ENCODE results near the gene CHRD. TPM values are rescaled to one million over a fixed set of nuclear protein-coding genes. Genes with fewer than 3 reads are reported as not detected.
A peak's percentile ranks its signal among the peaks of the same experiment; 100 is the strongest.

Gene CHRD
- total RNA-seq, 1 donor from 2014 or later: 7.0 TPM

GRCh38 chr3:184359610-184360009 is 20.2 kb upstream of the CHRD start:
- no peak for DNase-seq (ENCODE audit: low spot score)
- intact Hi-C loops (cut with DNase I): loop anchor here (5.0 kb wide), 1 partner anchor 358 kb away; no protein-coding TSS in a partner anchor

DNA sequence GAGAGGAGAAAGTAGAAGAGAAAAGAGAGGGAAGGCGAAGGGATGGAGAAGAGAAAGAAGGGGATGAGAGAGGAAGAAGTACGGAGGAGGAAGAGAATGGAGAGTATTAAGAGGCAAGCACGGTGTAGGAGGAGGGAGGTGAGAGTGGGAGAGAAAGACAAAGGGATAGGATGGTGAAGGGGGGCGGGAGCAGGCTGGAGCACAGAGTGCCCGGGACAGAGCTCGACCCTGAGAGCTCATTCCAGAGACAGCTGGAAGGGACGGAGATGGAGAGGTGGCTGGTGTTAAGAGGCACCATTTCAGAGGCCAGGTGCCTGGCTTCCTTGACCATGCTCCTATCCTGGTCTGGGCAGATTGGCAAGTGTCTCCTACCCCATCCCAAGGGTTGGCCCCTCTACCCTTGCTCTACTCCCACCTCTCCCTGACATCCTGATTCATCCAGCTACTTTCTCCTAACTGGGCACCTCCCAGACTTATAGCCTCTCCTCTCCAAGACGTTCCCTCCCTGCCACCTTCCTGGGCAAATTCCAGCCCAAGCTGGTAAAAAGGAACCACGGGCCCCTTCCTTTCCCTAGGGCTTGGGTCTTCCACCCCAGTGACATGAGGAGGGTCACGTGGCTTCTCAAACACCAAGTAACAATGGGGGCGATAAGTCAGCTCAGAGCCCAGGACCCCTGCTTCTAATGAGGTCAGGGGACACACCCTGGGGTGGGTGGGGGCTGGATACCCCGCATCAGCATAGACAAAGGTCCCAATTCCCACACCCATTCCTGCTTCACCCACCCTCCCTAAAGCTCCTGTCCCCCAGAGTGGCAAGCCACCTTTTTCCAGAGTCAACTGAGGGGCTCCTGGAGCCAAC is 19.6 kb upstream of the CHRD start:
- DNase-seq (ENCODE audit: low spot score): no peak
- intact Hi-C loops (cut with DNase I): loop anchor here (5.0 kb wide), 1 partner anchor 357 kb away; no protein-coding TSS in a partner anchor

DNA sequence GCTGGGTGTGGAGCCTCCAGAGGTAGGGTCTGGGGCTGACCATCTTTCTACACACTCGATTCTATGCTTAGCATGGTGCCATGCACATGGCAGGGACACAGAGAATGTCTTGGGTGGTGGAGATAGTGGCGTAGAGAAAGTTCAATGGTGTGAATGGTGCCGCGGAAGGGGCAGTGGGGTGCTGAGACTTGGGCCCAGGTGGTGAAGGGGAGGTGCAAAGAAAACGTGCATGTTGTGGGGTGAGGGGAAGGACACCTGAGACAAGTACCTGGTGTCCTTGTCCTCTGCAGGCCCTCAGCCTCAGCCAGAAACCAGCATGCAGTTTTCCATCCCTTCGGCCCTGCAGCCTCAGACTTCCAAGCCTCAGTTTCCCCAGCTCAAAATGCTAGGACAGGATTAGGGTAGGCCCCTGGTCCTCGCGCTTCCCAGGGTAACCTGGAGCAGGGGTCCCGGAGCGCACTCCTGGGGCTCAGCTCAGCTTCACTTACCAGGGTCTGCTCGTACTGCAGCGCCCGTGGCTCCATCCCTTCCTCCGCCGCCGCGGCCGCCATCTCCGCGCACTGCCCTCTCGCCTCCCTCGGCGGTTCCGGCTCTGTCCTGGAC is 18.8 kb upstream of the CHRD start:
- no peak for DNase-seq (ENCODE audit: low spot score)
- intact Hi-C loops (cut with DNase I): loop anchor here (5.0 kb wide), 1 partner anchor 356 kb away; no protein-coding TSS in a partner anchor

GRCh38 chr3:184361532-184361931 is 18.3 kb upstream of the CHRD start, which contains the start of the genes CLCN2 and POLR2H:
TSS of gene CLCN2 (minus strand) at chr3:184361605. CDS start at chr3:184361479, 126 bp downstream.
TSS of gene POLR2H (plus strand) at chr3:184361710. CDS start at chr3:184363493, 1,783 bp downstream.
- DNase-seq (ENCODE audit: low spot score): no peak

GRCh38 chr3:184361932-184362667 is 17.8 kb upstream of the CHRD start:
- intact Hi-C loops (cut with DNase I): loop anchor here (2.0 to 5.0 kb wide), 3 partner anchors 25 to 355 kb away; partner anchors contain the start of genes EIF4G1 and FAM131A
- DNase-seq (ENCODE audit: low spot score): no peak

More at GRCh38 chr3:184361532-184361931, 18.3 kb upstream of the CHRD start, which contains the start of the genes CLCN2 and POLR2H:
- intact Hi-C loops (cut with DNase I): loop anchor here (5.0 kb wide), 1 partner anchor 356 kb away; no protein-coding TSS in a partner anchor

- peak; percentile 97 for DNase-seq (ENCODE audit: low spot score)
- intact Hi-C loops (cut with DNase I): loop anchor here (2.0 to 5.0 kb wide), 3 partner anchors 26 to 354 kb away; partner anchors contain the start of genes EIF4G1 and FAM131A
Measured at GRCh38 chr3:184362668-184363546, 16.9 kb upstream of the CHRD start.

- intact Hi-C loops (cut with DNase I): no loop called here
- no peak for DNase-seq (ENCODE audit: low spot score)
Measured at GRCh38 chr3:184366619-184367289, 13.1 kb upstream of the CHRD start.

DNA sequence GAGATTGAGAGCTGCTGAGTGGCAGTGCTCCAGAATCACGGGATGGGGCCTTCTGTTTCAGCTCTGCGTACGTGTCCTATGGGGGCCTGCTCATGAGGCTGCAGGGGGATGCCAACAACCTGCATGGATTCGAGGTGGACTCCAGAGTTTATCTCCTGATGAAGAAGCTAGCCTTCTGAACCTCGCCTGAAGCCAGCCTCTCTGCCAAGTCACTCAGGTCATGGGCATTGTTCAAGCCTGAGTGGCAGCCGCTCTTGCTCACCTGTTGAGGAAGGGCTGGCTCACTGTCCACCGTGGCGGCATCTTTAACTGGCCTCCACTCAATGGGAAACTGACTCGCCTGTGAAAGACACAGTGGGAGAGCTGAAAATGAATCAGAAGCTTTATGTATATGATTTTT is 11.7 kb upstream of the CHRD start:
- no peak for DNase-seq (ENCODE audit: low spot score)
- intact Hi-C loops (cut with DNase I): no loop called here

GRCh38 chr3:184368586-184369183 is 11.2 kb upstream of the CHRD start:
- intact Hi-C loops (cut with DNase I): no loop called here
- no peak for DNase-seq (ENCODE audit: low spot score)

DNA sequence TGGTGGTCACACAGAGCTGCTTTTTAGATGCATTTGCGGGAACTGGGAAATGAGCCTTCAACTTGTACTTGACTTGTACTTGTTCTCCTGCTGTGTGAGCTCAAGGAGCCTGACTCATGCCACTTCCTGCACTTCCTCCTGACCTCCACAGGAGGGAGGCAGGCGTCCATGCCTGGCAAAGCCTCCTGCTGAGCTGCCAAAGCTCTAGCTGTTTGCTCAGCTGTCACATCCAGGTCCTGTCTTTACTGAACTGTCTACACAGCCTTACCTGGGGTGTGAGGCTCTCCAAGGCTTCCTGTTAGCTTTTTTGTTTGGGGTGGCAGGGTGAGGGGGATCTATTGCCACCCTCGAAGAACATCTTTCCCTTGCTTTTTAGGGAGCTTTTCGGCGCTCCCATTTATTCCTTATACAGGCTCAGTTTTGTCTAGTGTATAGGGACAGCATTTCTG is 8.3 kb upstream of the CHRD start:
- DNase-seq (ENCODE audit: low spot score): no peak
- intact Hi-C loops (cut with DNase I): loop anchor here (1.0 to 5.0 kb wide), 5 partner anchors 46 to 406 kb away; no protein-coding TSS in a partner anchor

- no peak for DNase-seq (ENCODE audit: low spot score)
- intact Hi-C loops (cut with DNase I): loop anchor here (5.0 kb wide), 3 partner anchors 45 to 405 kb away; no protein-coding TSS in a partner anchor
Measured at GRCh38 chr3:184372296-184372821, 7.5 kb upstream of the CHRD start.

- no peak for DNase-seq (ENCODE audit: low spot score)
- intact Hi-C loops (cut with DNase I): loop anchor here (5.0 kb wide), 3 partner anchors 44 to 404 kb away; no protein-coding TSS in a partner anchor
Measured at GRCh38 chr3:184372911-184373310, 6.9 kb upstream of the CHRD start.

- intact Hi-C loops (cut with DNase I): loop anchor here (5.0 kb wide), 3 partner anchors 44 to 404 kb away; no protein-coding TSS in a partner anchor
- no peak for DNase-seq (ENCODE audit: low spot score)
Measured at GRCh38 chr3:184373422-184373821, 6.4 kb upstream of the CHRD start.

DNA sequence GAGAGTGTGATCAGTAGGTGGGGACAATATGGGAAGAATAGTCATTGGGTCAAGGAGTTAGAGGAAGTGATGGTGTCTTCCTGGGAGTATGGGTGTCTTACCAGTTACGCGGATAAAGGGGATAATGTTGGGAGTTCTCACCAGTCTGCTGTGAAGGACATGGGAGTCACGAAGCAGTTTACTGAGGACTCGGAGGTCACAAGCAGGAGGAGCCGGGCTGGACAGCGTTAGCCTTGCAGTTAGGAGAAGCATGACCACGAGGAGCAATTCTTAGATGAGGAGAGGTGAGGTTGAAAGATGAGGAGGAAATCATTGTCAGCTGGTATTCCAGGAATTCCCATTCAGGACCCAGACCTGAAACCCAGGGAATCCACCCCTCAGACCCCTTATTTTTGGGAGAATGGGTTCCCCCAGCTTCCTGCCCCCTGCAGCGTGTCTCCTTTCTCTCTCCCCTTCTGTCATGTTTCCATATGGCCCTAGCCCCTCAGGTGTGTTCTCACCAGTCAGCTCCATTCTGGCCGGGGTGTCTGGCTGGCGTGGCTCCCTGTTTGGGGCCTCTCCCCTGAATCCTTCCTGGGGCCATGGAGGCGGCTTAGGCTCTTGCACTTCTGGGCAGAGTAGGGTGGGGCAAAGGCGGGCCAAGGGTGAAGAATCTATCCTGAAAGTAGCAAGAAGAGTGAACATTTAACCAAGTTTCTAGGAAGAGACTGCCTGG is 4.0 kb upstream of the CHRD start:
- intact Hi-C loops (cut with DNase I): no loop called here
- no peak for DNase-seq (ENCODE audit: low spot score)

DNA sequence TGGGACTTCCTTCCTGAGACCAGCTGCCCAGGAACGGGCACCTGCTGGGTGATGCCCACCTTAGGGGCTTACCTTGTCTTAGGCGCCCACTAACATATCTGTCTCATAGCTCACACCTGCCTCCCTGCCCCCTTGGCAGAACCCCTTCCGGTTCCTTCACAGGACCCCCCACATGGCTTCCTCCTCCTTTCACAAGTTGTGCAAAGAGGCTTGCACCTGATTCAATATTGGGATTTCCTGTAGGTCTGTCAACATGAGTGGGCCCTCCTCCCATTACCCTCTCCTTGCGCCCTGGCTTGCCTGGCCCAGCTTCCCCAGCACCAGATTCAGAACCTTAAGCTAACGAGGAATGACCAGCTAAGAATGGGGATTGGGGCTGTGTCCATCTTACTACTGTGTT is 2.5 kb upstream of the CHRD start:
- intact Hi-C loops (cut with DNase I): no loop called here
- DNase-seq (ENCODE audit: low spot score): no peak

GRCh38 chr3:184377882-184378445 is 1.9 kb upstream of the CHRD start, which contains the start of gene THPO:
TSS of gene THPO (minus strand) at chr3:184378207. CDS start at chr3:184376259, 1,948 bp downstream.
- intact Hi-C loops (cut with DNase I): no loop called here
- peak; percentile 74 for DNase-seq (ENCODE audit: low spot score)

All from cardiac septum (tissue), 1 donor.